Right renal pelvis (tissue), 4 donors: ENCODE results near the gene TLE3. TPM values are rescaled to one million over a fixed set of nuclear protein-coding genes. Genes with fewer than 3 reads are reported as not detected.

ENCODE experiments used
- DNase-seq, 4 donors: peaks; one replicate each; pipeline ENCODE4 v3.0.0-alpha.2; 2013; ENCODE audit warnings: low read depth in 4 of 4, low spot score in 3 of 4, missing footprints in 1 of 4
- polyA plus RNA-seq, 4 donors: library from polyadenylated mRNA; unstranded; fragments of 120-200 nt; gene quantifications; one replicate each; pipeline ENCODE4 v1.2.1, GENCODE V29; 2013; ENCODE audit not compliant: insufficient read length in 4 of 4

Gene TLE3
- polyA plus RNA-seq, 4 donors = 28.9 to 44.2 (median 34.6) TPM

DNA sequence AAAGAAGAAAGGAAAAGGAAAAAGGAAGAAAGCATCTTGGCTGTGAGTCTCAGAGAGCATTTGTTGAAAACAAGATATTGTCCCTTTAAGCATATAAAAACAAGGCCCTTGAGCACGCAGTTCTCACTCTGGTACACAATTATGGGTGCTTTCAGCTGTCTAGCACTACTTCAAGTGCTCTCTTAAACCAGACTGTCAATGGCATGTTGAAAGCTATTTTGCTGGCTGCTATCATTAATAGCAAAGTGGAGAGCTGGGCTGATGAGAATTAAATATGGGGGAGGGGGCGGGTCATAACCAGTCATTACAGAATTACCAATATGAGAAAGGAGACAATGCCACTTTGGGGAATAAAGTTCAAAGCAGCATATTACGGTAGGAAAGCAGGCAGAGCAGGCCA lies 9.3 kb downstream of the TLE3 start:
- DNase-seq = no peak

DNA sequence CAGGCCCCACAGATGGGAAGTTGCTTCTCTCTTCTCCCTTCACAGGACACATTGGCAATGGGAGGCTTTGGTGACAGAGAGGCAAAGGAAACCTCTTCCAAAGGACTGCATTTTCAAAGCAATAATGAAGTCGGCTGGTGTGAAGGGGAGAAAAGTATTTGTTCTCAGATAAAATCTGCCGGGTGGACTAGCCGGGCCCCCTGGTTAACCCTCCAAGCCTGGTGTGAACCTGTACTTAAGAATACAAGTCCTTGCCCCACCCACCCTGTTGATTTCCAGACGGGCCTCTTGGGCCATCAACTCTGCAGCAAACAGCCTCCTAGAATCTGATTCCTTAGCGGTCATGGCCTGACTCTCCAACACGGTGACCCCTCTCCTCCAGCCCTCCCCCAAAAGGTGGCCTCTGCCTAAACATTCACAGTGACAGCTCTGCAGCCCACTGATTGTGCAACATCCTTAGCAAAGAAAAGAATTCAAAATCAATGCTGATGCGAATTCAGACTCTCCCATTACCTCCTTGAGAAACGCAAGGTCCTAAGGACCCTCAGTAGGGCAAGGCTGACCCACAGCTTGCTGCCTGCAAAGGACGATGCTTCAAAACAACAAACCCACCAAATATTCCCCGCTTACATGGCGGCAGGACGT lies 9.9 kb downstream of the TLE3 start:
- no peak for DNase-seq

DNA sequence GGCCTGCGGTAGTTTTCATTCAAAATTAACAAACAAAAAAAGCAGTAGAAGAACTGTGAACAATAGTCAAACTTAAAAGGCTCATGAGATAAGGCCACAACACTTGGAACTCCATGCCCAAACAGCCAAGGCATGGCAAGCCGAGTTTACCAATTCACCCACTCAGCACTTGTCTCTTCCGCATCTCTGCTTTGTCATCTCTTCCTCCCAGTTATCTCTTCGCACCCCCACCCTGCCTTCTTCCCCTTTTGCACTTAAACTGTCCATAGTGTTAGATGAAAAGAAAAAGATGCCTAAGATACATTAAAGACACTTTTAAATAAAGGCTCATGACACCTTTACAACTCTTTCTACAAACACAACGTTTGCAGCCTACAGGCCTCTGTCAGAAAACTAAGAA lies 11.1 kb downstream of the TLE3 start:
- DNase-seq = no peak

DNA sequence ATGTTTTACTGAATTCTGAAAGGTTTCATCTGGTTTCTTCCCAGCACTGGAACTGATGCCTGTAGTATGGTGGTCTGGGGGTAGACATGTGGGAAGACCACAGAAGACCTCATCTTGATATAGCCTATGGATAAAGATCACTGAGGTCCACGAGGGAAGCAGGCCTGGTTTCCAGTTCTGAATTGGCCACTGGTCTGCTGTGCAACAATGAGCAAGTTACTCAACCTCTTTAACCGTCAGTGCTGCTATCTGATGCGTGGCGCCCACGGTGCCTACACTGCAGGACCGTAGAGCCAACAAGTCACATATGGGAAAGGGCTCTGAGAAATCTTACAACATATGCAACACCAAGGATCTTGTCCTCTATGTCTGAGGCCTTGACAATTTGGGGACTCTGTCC lies 13.3 kb downstream of the TLE3 start:
- DNase-seq = no peak

- no peak for DNase-seq
Observed at GRCh38 chr15:70083946-70084345, 13.8 kb downstream of the TLE3 start.

GRCh38 chr15:70083418-70083817 lies 14.3 kb downstream of the TLE3 start:
- no peak for DNase-seq

GRCh38 chr15:70082281-70082900 lies 15.3 kb downstream of the TLE3 start:
- no peak for DNase-seq

DNA sequence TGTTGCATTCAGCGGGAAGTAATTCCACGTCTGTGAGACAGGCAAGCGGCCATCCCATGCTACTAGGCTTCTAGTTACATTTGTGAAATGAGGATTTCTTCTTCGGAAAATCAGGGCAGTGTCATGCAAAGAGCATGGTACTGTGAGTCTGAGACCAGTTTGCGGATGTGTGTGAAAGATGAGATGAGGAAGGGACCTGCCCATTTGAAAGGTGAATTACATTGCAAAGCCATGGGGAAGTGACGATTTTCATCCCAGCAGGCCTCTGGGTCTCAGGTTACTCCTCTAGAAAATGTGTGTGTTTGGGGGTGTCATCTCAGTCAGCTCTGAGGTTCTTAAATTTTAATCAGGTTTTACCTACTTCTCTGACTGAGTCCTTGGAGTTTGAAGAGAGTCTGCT lies 16.1 kb downstream of the TLE3 start:
- no peak for DNase-seq

DNA sequence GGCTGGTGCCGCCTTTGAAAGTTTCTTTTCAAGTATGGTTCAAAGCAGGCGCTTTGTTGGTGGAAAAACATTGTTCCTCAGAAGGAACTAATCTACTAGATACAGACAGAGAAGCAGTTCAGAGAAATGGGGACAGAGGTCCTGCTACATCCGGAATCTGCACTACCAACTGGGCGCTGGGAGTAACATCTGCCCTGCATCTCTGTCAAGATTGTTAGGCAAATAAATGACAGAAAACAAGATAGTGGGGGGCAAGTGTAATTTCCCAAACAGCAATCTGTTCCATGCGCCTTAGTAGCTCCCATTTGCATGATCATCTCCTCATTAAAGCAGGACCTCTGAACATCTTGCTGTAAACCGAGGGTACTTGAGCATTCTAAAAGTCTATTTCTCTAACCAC lies 17.4 kb downstream of the TLE3 start:
- DNase-seq = no peak

- DNase-seq = no peak
Observed at GRCh38 chr15:70079888-70080287, 17.8 kb downstream of the TLE3 start.

DNA sequence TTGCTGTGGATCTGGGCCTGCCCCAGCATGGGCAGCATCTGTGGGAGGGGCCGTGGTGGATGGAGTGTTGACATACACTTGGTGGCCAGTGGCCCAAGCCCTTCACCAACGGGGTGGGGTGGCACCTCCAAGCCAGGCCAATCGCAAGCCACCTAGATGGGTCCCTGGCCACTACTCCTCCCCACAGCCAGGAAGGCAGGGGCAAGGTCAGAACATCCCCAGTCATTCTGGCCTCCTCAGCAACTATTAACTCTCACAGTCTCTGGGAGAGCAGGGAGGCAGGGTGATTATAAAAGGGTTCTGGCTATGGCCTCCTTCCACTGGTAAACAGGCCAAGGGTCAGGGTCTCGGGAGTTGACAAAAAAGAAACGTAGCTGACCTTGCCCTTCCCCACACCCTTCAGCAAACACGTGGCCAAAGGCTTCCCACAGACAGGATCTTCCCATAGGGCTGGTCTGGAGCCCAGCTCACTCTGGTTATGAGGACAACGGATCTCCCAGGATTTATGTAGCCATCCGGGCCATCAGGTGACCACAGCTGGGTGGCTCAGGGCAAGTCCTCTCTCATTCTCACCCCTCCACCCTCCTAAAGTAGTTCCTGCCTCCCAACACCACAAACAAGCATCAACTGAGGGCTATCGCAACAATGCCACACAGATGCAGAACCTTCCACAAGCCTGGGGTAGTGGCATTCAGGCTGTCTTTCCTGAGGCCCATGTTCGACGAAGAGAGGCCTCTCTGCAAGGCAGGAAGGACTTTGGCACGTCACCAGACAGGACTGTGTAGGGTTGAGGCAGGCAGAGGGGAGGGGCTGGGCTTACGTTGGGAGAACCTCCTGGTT lies 18.9 kb downstream of the TLE3 start:
- no peak for DNase-seq

DNA sequence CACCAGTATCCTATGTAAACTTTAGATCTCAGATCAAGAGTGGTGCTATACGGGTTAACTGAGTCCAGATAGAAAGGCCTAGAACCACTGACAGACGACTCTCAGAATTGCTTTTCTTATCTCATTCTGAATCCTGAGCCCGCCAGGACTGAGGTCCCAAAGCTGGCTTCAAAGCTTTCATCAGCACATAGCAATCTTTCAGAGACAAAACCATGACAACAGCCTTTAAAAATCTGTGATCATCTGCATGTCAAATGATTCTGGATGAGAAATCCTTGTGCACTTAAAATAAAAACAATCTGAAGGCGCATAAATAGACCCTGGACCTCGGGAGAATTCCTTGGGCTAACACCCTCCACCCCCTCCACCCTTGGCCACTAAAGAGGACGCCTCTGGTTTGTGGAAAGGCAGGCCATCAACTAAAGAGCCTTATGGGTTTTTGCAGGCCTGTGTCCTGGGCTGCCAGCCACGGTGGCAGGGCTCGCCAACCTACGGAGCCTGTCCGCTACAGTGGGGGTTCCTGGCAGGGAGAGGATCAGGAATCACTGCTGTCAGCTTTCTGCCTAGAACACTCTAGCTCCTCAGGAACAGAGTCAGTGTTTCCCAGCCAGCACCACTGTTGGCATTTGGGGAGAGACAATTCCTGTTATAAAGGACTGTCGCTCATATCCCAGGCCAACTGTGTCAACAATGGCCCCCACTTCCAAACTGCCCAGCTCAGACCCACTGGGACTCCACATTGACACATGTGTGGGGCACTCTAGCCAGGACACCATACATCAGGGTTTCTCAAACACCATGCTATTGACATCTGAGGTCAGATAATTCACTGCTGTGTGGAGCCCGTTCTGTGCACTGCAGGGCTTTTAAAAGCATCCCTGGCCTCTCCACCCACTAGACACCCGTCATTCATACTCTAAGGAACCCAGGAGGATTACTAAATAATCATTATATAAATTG lies 20.2 kb downstream of the TLE3 start:
- no peak for DNase-seq

GRCh38 chr15:70074380-70074779 lies 23.3 kb downstream of the TLE3 start:
- no peak for DNase-seq

- DNase-seq = no peak
Observed at GRCh38 chr15:70072479-70072878, 25.2 kb downstream of the TLE3 start.

DNA sequence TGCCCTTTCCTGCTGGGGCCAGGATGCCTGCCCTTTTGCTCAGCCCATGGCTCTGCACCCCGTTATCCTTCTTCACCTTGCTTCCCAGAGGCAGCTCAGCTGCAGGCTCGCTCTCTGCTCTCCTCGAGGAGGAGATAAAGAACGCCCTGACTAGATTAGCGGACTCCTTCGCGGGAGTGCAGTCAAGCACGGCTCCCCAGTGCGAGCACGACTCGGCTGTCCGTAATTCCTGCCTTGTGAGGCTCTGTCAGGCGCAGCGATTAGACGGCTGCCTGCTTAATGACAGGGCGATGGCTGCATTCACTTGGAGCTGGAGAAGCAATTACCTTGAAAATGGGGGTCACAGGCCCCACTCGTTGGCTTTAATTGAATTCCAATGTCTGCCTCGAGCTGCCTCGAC lies 25.9 kb downstream of the TLE3 start:
- DNase-seq = no peak

DNA sequence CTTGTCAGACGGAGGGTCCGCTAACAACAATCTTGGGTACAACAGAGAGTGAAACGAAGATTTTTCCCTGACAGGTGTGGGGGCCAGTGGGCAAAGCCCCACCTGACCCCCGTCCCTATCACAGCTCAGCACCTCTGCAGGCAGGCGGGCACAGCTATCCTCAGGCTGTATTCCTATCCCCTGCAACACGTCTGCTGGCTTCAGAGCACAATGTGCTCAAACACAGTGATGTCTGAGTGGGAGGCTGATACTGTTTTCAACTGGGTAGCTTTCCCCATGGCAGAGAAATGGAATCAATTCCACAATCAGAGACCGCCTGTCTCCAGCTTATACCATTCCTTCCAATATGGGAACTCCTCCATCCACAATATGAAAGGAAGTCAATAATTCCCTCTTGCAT lies 28.0 kb downstream of the TLE3 start:
- no peak for DNase-seq

GRCh38 chr15:70068783-70069565 lies 28.7 kb downstream of the TLE3 start:
- no peak for DNase-seq

DNA sequence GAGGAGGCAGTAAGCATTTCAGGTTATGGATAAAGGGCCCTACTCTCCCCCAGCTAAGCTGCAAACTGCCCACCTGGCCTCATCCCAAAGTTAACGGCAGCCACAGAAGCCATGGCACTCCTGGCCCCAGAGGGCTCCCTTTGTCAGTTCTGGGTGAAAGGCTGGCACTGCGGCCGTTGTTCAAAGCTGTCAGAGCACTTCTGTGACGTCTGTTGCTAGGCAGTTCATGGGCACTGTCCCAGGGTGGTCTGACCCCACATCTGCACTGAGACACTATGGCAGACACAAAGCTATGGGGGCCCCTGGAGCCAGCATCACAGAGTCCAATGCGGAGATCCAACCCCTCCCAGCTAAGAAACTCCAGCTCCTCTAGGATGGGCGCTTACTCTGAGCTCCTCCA lies 30.0 kb downstream of the TLE3 start:
- DNase-seq = no peak

DNA sequence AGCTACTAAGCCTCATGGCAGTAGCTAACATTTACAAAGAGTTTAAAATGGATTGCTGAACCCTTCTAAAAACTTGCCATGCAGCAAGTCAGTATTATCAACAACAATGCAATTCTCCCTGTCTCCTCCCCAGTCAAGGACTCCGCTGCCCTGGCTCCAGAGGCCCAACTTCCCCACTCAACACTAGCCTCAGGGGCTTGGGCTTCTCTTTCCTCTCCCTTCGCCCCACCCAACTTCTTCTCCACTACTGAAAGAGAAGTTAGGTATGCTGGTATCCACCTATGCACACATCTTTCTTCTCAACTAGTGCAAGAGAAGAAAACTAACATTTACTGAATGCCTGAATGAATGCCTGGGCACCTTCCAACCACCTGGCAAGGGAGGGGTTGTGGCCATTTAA lies 30.7 kb downstream of the TLE3 start:
- no peak for DNase-seq

DNA sequence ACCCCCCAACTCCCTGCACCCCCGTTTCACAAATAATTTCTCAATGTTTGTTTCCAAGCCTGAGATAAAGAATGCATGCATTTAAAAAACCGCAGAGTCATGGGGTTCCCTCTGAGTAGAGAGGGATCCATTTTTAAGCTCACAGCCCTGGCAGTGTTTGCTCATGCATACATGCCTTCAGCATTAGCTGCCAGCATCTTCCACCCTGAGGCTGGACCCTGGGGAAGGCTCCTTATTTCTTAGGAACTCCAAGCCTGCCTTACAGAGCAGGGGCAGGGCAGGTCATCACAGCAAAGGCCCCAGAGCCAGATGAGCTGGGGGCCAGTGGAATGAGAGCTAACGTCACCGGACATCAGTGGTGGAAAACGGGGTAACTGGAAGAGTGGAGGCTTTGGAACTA lies 31.3 kb downstream of the TLE3 start:
- DNase-seq = no peak
